NCI-H2227 (cell line): ENCODE results near the gene TMEM82.
A peak's percentile ranks its signal among the peaks of the same experiment; 100 is the strongest.

Experiments used
- DNase-seq: peaks from one replicate; lab custom pipeline; 2025; ENCODE audit not compliant: unreplicated experiment; lab: John Stamatoyannopoulos, UW

Gene TMEM82

DNA sequence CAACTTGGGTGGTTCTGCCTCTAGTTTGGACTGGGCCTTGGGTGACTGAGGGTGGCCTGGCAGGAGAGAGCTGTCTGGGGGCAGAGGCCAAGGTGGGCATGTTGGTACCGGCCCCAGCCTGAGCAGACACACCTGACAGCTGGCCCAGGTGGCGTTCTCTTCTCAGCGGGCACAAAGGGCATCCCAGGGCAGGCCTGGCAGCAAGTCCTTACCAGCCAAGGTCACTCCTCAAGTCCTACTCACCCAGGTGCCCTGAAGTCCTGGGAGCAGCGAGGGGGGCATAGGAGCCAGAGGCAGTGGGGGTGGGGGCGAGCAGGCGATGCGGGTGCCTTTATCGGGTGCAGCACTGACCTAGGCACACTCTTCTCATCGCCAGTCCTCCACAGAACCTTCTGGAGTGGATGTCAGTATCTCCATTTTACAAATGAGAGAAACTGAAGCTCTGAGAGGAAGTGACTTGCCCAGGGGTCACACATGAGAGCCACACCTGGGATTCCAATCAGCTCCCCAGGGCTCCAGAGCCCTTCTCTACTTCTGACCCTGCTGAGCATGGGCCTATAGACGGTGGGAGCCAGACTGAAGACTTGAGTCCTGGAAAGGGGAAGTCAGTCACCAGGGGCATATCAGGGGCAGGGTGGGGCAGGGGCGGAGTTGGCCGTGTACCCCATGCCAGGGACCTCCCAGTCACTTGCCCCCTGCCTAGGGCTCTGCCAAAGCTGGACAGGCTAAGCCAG lies 6.8 kb upstream of the TMEM82 start:
- no peak for DNase-seq

DNA sequence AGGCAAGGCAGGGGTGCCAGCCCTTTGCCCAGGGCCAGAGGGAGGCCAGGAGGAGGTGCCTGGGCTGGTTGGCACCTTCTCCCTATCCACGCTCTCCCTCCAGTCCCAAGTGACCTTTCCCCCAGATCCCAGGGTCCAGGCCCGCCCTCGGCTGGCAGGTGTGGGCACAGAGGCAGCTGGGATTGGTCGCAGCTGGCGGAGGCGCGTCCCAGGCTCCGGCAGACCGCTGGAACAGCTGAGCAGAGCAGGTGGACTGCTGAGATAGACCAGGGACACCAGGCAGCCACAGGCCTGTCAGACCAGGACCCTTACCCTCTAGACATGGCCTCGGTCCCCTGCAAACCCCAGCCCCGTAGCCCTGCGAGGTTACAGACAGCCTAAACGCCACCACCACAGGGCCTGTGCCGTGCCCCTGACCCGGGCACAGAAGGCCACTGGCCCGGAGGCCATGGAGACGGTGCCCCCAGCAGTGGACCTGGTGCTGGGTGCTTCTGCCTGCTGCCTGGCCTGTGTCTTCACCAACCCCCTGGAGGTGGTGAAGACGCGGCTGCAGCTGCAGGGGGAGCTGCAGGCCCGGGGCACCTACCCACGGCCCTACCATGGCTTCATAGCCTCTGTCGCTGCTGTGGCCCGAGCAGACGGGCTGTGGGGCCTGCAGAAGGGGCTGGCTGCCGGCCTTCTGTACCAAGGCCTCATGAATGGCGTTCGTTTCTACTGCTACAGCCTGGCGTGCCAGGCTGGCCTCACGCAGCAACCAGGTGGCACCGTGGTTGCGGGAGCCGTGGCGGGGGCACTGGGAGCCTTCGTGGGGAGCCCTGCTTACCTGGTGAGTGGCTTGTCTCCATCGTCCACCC lies 6.0 kb upstream of the TMEM82 start, which contains the start of gene SLC25A34:
Gene SLC25A34 (plus strand): TSS at position 221 of the 854 bp plus-strand sequence. CDS start 228 bp downstream, at position 449.
- DNase-seq = peak; percentile 38

DNA sequence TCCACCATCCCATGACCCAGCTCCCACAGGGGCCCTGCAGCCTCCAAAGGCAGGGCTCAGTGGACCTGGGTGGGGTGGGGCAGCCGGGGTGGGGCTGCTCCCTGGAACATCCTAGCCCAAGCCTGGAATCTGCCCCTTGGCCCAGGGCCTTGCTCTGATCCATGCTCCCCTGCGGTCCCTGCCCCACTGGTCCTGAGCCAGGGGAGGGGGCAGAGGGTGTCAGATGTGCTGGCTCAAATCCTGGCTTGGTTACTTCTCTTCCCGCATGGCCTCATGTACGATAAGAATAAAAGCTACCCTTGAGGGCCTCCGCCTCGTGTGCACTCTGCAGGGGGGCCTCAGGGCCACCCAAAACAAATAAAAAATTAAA lies 5.4 kb upstream of the TMEM82 start:
- DNase-seq = no peak

DNA sequence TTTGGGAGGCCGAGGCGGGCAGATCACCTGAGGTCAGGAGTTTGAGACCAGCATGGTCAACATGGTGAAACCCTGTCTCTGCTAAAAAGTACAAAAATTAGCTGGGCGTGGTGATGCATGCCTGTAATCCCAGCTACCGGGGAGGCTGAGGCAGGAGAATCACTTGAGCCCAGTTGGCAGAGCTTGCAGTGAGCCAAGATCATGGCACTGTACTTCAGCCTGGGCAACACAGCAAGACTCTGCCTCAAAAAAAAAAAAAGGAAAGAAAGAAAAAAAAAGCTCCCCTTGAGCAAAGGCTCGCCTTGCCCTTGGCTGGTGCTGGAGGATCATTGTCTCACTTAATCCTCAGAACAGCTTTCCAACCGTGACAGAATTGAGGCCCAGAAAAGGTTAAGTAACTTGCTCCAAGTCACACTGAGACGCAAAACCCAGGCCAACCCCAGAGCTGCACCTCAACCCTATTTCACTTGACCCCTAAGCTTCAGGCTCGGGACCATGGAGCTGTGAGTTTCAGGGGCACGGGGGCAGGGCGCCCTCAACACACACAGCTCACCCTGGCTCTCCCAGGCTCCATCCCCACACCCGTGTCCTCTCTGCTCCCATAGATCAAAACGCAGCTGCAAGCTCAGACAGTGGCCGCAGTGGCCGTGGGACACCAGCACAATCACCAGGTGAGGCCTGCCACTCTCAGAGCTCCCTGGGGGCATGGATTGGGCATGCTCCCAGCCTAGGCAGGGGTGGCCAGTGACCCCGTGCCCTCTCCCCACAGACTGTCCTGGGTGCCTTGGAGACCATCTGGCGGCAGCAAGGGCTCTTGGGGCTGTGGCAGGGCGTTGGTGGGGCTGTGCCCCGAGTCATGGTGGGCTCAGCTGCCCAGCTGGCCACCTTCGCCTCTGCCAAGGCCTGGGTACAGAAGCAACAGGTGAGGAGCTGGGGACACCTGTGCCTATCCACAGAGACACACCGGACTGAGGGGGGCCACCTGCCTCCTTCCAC lies 4.7 kb upstream of the TMEM82 start:
- no peak for DNase-seq

DNA sequence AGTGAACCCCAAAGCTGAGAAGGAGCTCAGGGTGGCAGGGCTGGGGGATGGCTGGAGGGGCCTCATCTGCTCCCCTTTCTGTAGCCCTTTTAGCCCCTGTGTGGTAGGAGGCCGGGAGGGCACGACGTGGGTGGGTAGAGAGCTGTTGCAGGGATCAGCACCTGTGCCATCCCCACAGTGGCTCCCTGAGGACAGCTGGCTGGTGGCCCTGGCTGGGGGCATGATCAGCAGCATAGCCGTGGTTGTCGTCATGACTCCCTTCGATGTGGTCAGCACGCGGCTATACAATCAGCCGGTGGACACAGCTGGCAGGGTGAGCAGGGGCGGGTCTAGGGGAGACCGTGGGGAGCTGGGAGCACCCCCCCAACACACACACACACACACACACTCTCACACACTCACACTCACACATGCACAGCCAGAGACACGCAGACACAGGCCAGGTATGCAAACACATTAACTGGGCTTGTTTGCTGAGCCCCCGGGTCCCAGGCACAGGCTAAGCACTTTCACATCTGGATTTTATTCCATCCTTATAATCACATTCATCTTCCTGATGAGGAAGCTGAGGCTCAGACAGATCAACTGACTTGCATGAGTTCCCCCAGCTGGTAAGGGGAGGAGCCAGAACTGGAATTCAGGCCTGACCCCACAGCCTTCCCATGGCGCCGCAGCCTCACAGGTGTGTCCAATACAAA lies 3.7 kb upstream of the TMEM82 start:
- no peak for DNase-seq

DNA sequence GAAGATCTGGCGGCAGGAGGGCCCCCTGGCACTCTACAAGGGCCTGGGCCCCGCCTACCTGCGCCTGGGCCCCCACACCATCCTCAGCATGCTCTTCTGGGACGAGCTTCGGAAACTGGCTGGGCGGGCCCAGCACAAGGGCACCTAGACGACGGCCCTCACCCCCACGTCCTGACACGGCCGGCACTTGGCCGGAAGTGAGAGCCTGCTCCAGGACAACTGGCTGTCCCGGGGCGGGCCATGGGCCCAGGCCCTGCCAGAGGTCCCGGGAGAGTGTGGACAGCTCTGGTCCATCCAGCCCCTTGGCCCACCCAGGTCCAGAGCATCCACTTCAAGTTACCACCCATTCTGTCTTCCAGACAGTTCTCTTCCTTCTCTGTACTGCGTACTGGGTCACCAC lies 3.0 kb upstream of the TMEM82 start:
- DNase-seq = no peak

DNA sequence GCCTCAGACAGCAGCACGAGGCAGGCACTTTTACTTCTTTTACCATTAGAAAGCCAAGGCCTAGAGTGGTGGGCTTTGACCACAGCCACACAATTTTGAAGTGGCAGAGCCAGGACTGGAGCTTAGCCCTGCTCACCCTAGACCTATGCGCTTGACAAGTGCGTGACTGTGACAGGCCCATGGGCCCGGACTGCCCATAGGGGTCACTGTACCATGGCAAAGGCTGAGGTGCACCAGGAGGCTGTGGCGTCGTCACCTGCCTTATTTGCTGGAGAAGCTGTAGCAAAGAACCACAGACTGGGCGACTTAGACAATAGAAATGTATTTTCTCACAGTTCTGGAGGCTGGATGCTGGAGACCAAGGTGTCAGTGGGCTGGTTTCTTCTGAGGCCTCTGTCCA lies 2.6 kb upstream of the TMEM82 start:
- DNase-seq = no peak

DNA sequence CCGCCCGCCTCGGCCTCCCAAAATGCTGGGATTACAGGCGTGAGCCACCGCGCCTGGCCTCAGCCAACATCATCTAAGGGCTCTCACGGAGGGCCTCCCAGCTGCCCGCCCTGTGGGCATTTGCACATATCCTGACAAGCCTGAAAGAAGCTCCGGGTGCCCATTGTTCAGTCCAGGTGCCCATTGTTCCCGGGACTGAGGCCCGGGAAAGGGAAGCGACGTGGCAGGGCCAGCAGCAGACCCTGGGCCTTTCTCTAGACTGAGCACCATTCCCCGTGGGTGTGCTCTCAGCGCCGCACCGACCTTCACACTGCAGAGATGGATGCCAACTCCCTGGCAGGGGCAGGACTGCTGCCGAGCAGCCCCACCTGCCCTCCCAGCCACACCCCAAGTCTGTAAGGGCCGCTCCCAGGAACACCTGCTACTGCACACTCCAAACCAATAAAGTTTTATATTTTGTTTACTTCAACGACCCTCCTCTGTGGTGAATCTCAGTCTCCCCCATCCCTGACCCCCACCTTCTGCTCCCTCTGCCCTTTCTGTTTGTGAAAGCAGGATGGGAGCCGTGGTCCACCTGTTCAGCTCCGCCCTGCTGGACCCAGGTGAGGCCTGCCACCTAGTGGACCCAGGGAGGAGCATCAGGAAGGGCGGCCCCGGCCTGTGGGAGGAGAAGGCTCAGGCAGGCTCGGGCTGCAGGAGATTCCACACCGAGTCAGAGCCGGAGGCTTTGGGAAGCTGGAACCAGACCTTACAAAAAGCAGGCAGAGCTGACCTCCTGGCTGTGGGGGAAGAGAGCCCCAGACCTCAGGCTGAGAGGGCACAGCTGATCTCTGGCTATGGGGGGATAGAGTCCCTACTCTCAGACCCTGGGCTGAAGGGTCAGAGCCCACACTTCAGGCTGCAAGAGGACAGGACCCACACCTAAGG lies 1.1 kb upstream of the TMEM82 start:
- peak; percentile 85 for DNase-seq

DNA sequence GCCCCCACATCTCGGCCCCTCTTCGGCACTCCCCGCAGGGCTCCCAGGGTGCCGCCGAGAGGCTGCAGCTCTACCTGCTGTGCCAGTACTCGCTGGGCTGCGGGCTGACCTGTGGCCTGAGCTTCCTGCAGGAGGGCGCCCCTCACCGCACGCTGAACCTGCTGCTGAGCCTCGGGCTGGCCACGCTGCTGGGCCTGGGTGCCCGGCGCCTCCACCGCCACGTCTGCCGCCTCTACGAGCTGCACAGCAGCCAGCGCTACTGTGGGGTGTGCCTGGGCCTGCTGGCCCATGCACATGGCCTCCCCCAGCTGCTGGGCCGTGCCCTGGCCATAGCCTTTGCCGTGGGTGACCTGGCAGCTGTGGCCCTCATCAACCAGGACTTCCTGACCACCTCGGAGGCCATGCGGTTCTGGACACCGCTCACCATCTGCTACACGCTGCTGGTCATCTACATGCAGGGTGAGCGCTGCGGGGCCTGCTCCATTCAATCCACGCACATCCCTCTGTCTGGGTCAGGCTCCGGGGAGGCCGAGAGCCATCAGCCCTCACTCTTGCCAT lies 1.9 kb downstream of the TMEM82 start:
- no peak for DNase-seq

DNA sequence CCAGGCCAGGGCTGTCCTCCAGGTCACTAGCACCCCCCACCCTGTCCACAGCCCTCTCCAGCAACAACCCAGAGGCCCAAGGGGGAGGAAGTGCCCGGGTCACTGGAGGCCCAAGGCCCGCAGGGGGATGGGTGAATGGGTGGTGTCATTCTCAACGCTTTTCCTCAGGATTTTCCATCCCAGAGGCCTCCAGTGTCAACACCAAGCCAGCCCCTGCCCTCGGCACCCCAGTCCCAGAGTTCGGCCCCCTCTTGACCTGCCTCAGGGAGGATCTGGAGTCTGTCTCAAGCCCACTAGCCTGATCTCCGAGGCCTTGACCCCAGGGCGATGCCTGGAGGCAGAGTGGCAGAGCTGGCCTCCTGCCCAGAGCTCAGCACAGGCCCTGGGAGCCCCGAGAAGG lies 5.1 kb downstream of the TMEM82 start:
- DNase-seq = no peak

DNA sequence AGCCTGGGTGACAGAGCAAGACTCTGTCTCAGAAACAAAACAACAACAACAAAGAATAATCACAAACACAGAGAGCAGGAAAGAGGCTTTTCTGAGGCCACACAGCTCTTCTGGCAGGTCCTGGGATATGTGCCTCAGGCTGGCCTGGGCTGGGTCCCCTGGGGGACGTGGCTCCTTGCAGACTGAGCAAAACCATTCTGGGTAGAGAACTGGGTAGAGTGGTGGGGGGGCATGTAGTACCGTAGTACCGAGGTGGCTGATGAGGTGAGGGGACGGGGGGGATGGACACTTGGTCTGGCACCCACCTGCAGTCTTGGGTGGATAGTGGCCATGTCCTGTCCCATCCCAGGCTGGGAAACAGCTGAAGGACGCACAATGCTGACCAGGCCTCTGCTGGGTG lies 6.0 kb downstream of the TMEM82 start:
- DNase-seq = no peak

DNA sequence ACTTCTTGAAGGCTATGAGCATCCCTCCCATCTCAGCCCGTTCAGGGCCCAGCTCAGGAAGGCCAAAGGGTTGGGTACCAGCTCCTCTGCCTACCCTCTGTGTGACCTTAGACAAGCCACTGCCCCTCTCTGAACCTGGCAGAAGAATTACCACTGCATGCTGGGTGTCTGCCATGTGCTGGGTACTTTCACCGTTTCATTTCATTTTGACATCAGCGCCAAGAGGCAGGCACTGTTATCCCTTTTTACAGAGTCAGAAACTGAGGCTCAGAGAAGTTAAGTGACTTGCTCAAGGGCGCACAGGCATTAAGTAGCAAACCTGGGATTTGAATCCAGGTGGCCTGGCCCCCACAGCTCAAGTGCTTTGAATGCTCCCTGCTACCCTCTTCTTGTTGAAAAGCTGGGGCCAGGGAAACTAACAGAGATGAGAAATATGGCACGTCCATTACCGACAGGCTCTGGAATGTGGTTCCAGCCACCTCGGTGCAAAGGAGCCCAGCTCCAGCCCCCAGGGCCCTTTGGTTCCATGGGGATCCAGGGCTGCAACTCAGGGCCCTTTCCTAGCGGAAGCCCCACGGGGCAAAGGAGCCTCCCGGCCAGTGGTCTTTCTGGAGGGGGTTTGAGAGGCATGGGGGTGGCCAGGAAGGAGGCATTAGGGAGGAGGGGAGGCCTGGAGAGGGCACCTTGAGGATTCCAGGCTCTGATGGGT lies 6.5 kb downstream of the TMEM82 start:
- DNase-seq = no peak

DNA sequence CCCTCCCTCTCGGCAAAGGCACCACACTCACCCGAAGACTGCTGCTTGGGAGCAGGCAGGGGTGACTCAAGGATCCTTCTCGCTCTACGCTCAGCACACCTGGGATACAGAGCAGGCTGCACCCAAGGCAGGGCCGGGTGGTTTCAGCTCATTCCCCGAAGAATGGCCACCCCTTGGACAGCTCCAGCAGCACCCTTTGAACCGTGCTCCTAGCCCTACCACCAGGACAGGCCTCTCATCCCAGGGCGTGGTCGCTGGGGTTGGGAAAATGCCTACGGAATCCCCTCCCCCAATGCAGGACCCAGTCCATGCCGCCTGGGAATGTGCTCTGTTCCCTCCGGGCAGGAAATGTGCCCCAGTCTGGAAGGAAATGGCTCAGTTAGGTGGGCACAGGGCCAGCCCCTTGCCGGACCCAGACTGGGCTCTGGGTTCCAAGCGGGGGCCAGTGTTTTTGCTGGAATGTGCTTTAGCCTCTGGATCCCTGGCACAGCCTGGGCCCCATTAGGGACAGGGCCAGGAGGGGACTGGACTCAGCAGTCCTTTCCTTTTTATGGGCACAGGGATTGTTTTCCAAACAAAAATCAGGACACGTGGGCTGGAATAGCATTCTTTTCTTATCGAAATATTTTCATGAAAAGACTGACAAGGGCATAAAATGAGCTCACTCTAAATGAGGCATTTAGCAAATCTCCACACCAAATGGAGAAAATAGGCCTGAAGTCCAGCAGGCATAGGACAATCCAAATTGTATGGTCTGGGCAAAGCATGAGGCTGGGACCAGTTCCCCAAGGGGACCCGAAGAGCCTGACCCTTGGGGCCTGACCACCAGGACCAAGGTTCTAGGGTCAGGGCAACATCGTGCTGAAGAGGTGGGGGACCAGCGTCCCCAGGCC lies 7.3 kb downstream of the TMEM82 start:
- no peak for DNase-seq

DNA sequence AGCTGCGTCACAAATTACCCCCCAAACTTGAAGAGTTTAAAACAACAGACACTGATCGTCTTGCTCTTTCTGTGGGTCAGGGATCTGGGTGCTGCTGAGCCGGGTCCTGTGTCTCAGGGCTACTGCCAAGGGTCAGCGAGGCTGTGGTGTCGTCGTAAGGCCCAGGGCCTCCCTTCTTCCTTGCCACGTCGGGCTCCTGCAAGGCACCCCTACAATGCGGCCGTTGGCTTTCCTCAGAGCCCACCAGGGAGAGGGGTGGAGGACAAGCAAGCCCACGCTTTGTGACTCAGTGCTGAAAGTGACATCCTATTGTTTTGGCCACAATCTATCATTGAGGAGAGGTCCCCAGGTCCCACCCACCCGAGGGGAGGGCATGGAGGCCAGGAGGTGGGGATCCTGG lies 8.6 kb downstream of the TMEM82 start:
- no peak for DNase-seq

DNA sequence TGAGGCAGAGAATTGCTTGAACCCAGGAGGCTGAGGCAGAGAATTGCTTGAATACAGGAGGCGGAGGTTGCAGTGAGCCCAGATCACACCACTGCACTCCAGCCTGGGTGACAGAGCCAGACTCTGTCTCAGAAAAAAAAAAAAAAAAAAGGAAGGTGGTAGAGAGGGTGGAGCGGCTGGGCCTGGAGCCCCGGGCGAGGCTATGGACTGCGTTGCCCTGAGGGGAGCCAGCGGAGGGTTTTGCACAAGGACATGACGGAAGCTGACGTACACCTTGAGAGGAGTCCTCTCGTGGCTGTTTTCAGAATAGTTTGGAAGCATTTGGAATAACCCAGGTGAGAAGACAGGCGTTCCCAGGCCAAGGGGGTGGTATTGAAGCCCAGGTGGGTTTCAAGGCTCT lies 9.4 kb downstream of the TMEM82 start:
- no peak for DNase-seq

DNA sequence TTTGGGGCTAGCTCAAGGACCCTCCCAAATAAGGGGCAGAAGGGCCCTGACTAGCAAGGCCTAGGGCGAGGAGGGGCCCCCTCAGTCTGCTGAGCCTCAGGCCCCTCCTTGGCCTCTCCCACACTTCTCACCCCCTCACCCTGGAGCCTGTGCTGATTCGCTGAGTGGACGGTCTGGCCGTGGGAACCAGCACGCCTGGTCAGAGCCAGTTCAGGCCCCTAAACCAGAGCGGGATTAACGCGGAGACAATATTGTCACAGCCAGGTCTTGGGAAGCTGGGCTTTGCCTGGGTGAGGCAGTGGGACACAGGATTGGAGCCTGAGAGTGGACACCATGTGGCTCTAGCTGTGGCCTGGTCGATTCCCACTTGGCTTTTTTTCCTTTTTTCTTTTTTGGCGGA lies 11.5 kb downstream of the TMEM82 start:
- DNase-seq = no peak

DNA sequence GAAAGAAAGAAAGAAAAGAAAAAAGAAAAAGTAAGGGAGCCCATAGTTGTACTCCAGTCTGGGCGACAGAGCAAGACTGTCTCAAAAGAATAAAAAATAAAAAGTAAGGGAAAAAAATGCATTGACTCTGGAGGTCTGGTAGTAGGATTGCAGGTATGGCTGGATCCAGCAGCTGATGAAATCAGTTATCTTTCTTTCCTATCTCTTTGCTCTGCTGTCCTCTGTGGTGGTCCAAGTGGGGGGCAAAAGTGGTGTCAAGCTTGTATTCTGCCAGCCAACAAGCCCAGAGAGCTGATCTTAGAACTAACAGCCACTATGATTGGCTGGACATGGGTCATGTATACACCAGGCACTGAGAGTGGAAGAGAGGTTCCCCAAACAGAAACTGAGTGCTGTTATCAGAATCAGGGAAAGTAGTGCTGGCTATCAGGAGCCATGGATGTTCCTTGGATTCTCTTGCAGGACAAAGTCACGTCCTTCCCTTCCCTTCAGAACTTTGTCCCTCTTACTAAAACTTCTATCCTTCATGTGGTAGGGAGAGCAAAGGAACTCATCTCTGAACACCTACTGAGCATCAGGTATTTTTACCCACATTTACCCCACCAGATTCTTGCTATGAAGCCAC lies 12.8 kb downstream of the TMEM82 start:
- DNase-seq = no peak
